Activated T-cell treated with anti-CD3 and anti-CD28 coated beads, Interleukin-2, amount 50 U/mL, for 72 hours (primary cell): ENCODE data around the gene LBH. TPM values are rescaled to one million over a fixed set of nuclear protein-coding genes. Genes with fewer than 3 reads are reported as not detected.

ENCODE experiments used
- ATAC-seq, 2 donors: fragments of 150-1000 bp; cut with Tn5 transposase; replicated peaks in 1 of 2; 2 replicates each; pipeline ENCODE4 v1.10.0; 2021; ENCODE audit warnings: moderate library complexity in 2 of 2, mild to moderate bottlenecking in 1 of 2
- DNase-seq, 2 donors: peaks; one replicate each; pipeline ENCODE4 v3.0.0; 2021 to 2022; ENCODE audit warnings: mixed read lengths in 1 of 2
- H3K27ac Mint-ChIP-seq: one replicate; pipeline ENCODE4 v1.8.0; 2022; ENCODE audit warnings: mild to moderate bottlenecking, moderate library complexity, mixed read lengths
- H3K27me3 Mint-ChIP-seq: one replicate; pipeline ENCODE4 v1.8.0; 2022; ENCODE audit warnings: low read depth, mixed read lengths
- H3K36me3 Mint-ChIP-seq, 2 donors: one replicate each; pipeline ENCODE4 v1.8.0; 2022; ENCODE audit warnings: mixed read lengths in 2 of 2, mild to moderate bottlenecking in 1 of 2; ENCODE audit not compliant: insufficient read depth in 2 of 2
- H3K4me1 Mint-ChIP-seq: one replicate; pipeline ENCODE4 v1.8.0; 2022; ENCODE audit warnings: low read depth, mixed read lengths
- H3K4me3 Mint-ChIP-seq, 2 donors: one replicate each; pipeline ENCODE4 v1.8.0; 2022; ENCODE audit warnings: mild to moderate bottlenecking in 2 of 2, mixed read lengths in 2 of 2, moderate library complexity in 2 of 2
- H3K9me3 Mint-ChIP-seq, 2 donors: one replicate each; pipeline ENCODE4 v1.8.0; 2022; ENCODE audit warnings: mixed read lengths in 2 of 2
- total RNA-seq, 2 donors: library from RNA; stranded (reverse); gene quantifications; one replicate each; pipeline ENCODE4 v1.2.3, GENCODE V29; 2022

LBH gene
- total RNA-seq, 2 donors from 2014 or later, result 129 to 133 TPM

DNA sequence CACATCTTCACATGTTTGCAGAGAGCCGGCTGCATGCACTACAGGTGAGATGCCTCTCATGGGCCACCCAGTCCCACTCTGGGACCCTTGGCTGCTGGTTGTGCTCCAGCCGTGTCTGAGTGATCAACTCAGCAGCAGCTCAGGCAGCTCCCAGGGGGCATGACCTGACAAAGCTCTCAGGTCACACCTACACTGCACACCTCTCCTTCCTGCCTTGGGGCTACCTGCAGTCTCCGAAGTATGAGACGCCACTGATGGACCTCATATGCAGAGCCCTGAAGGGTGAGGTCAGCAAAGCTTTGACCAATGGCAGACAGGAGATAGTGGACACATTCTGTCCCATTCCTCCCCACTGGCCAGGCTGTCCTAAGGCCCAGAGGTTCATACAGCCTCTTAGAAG, 51.4 kb downstream of the LBH start:
- peaks cover 26% of the 10 kb centered on the region for H3K4me1 Mint-ChIP-seq
- no peak overlapping the region for H3K4me3 Mint-ChIP-seq
- H3K27ac Mint-ChIP-seq, result no peak overlapping the region
- no peaks in the 10 kb centered on the region for H3K36me3 Mint-ChIP-seq
- DNase-seq, result no peak
- peaks cover 0 to 3% of the 10 kb centered on the region in 2 donors for H3K9me3 Mint-ChIP-seq
- H3K27me3 Mint-ChIP-seq, result no peaks in the 10 kb centered on the region
- ATAC-seq, result no peak

DNA sequence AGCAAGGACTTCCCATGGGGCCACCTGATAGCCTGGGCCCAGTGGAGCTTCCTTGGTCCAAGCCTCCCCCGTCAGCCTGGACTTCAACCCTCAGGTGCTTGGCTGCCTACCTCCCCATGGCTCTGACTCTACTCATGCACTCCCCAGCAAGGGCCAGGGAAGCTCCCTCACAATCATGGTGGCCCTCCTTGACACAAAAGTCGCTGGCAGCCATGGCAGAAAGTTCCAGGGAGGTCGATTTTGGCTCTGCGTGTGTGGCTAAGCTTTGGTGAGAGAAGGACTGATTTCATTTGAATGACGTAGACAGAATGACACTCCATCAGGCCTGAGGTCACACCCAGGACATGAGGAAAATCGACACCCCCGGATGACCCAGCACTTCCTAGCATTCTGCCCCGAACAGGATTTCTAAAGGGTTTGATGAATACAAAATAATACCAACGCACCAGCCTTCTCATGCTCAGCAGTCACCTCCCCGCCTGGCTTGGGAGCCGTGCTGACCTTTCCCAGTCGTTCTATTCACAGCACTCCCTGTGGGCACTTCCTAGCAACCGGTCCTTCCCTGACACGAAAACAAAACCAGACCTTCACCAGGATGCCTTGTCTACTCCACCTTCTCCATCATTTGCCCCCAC, 52.7 kb downstream of the LBH start:
- Mint-ChIP-seq H3K36me3 (no peaks in the 10 kb centered on the region), H3K9me3 (no peaks in the 10 kb centered on the region), H3K4me3 (no peak overlapping the region), H3K4me1 (peaks cover 23% of the 10 kb centered on the region), H3K27me3 (no peaks in the 10 kb centered on the region), H3K27ac (no peak overlapping the region)
- DNase-seq, result no peak
- ATAC-seq, result no peak

DNA sequence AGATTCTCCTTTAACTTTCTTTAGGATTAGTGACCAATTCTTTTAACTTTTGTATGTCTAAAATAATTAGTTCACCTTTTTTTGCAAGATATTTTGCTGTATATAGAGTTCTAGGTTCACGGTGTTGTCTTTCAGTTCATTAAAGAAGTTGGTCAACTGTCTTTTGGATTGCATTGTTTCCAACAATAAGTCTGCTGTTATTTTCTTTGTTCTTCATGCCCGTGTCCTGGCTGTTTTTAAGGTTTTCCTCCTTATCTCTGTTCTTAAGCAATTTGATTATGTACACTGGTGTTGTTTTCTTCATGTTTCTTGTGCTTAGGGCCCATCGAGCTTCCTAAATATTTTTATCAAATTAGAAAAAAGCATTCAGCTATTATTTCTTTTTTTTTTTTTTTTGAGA, 54.4 kb downstream of the LBH start:
- H3K4me1 Mint-ChIP-seq, result peaks cover 26% of the 10 kb centered on the region
- no peak overlapping the region for H3K27ac Mint-ChIP-seq
- no peak overlapping the region for H3K4me3 Mint-ChIP-seq
- ATAC-seq, result no peak
- H3K36me3 Mint-ChIP-seq, result no peaks in the 10 kb centered on the region
- no peak for DNase-seq
- H3K27me3 Mint-ChIP-seq, result no peaks in the 10 kb centered on the region
- H3K9me3 Mint-ChIP-seq, result no peaks in the 10 kb centered on the region

GRCh38 chr2:30287190-30287840, 56.0 kb downstream of the LBH start:
- Mint-ChIP-seq H3K27me3 (no peaks in the 10 kb centered on the region), H3K4me3 (peak overlapping the region; percentile 36 to 68), H3K27ac (no peak overlapping the region), H3K9me3 (no peaks in the 10 kb centered on the region), H3K36me3 (no peaks in the 10 kb centered on the region), H3K4me1 (peaks cover 27% of the 10 kb centered on the region)
- no peak for DNase-seq
- no peak for ATAC-seq

DNA sequence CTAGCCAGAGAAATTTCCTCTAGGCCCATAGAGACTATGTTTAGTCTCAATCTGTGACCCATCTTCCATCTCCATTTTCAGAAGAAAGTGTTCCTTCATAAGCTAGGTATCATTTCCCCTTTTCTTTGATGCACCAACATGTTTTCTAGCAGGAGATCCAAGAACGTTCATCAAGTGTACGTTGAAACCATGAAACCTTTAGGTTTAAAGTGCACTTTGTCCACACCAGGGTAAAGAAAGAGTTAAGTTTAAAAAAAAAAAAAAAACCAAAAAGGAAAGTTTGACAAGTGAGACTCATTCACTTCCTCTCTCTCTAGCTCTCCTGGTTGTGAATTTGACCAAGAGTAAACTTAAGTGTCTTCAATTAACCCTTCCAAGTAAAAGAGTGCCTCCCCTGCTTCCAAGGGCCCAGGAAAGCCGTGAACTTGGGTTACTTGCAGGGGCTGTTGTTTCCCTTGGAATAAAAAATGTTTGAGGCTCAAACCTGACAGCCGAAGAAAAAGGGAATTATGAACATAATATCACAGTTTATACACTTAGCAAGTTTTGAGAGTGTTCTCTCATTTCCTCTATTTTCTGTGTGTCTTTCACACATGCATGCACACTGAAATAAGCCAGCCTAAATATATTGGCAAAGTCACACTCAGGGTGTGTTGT, 56.7 kb downstream of the LBH start:
- H3K4me1 Mint-ChIP-seq, result peaks cover 31% of the 10 kb centered on the region
- no peaks in the 10 kb centered on the region for H3K27me3 Mint-ChIP-seq
- no peaks in the 10 kb centered on the region for H3K9me3 Mint-ChIP-seq
- DNase-seq (no peak), ATAC-seq (no peak)
- no peaks in the 10 kb centered on the region for H3K36me3 Mint-ChIP-seq
- peak overlapping the region; percentile 36 to 68 for H3K4me3 Mint-ChIP-seq
- H3K27ac Mint-ChIP-seq, result no peak overlapping the region

DNA sequence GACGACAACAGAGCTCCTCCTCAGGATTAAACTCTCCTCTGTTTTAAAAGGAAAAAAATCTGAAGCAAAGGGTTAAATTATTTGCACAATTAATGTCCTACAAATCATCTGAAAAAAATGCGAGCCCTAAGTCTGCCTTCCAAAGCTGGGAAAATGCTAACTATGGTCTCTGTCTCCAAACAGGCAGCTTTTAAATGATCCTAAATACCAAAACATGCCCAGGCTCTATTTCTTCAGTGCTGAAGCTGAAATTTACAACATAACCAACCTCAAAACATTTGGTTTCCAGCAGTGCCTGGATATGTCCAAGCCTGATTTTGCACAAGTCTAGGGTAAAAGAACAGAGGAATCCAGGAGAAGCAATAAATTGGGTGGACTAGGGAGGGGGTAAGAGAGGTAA, 57.2 kb downstream of the LBH start:
- DNase-seq (no peak), ATAC-seq (no peak)
- Mint-ChIP-seq H3K27ac (no peak overlapping the region), H3K36me3 (no peaks in the 10 kb centered on the region), H3K27me3 (no peaks in the 10 kb centered on the region), H3K9me3 (no peaks in the 10 kb centered on the region), H3K4me3 (peak overlapping the region in 1 of 2 donors; percentile 68), H3K4me1 (peaks cover 37% of the 10 kb centered on the region)

DNA sequence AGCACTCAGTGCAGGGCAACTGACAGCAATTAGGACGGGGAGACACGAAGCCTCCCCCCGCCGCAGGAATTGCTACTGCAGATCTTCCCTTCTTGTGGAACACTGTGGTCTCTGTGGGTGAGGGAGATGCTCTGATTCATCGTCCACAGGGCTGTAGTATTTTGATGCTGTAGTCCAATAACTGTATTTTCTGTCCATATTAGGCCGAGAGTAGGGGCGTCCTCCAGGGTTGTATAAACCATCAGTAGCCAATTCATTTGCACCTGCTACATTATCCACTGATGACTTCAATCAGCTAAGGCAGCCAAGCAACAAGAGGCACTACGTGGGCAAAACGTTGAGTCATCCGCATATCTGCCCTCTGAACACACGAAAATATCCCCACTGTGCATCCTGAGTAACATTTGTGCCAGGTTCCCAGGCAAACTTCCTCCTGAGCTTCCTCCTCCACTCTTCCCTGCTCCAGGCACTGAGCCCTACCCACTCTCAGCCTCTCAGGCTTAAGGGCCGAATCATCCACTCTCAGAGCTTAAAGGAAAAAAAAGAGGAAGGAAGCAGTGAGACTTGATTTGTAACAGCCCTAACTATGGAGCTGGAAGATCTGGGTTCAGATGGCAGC, 62.1 kb downstream of the LBH start:
- DNase-seq, result peak in 1 of 2 donors; percentile 17
- Mint-ChIP-seq H3K27me3 (no peaks in the 10 kb centered on the region), H3K36me3 (peaks cover 3 to 8% of the 10 kb centered on the region in 2 donors), H3K4me1 (peaks cover 38% of the 10 kb centered on the region), H3K4me3 (no peak overlapping the region), H3K9me3 (peaks cover 5 to 7% of the 10 kb centered on the region in 2 donors), H3K27ac (no peak overlapping the region)
- peak; percentile 60 to 65 for ATAC-seq

- DNase-seq (no peak), ATAC-seq (no peak)
- H3K36me3 Mint-ChIP-seq, result peaks cover 3 to 8% of the 10 kb centered on the region in 2 donors
- H3K27ac Mint-ChIP-seq, result no peak overlapping the region
- no peak overlapping the region for H3K4me3 Mint-ChIP-seq
- no peaks in the 10 kb centered on the region for H3K27me3 Mint-ChIP-seq
- H3K9me3 Mint-ChIP-seq, result peaks cover 5 to 7% of the 10 kb centered on the region in 2 donors
- peaks cover 35% of the 10 kb centered on the region for H3K4me1 Mint-ChIP-seq
These were observed 62.8 kb downstream of the LBH start for GRCh38 chr2:30294133-30294532.

- no peaks in the 10 kb centered on the region for H3K27me3 Mint-ChIP-seq
- ATAC-seq (no peak), DNase-seq (no peak)
- peaks cover 30% of the 10 kb centered on the region for H3K4me1 Mint-ChIP-seq
- H3K4me3 Mint-ChIP-seq, result no peak overlapping the region
- H3K36me3 Mint-ChIP-seq, result peaks cover 3 to 8% of the 10 kb centered on the region in 2 donors
- H3K9me3 Mint-ChIP-seq, result peaks cover 5 to 7% of the 10 kb centered on the region in 2 donors
- H3K27ac Mint-ChIP-seq, result no peak overlapping the region
These were observed 65.2 kb downstream of the LBH start for GRCh38 chr2:30296496-30296895.

DNA sequence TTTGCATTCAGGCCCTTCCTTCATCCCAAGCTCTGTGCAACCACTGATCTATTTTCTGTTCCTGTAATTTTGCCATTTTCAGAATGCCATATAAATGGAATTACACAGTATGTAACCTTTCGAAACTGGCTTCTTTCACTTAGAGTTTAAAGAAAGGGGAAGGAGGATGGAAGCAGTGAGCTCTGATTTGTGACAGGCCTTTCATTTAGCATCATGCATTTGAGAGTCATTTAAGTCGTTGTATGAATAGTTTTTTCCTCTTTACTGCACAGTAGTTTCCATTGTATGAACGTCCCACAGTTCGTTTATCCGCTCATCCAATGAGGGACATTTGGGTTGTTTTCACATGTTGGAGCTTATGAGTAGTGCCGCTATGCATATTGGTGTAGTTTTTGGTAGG, 67.0 kb downstream of the LBH start:
- Mint-ChIP-seq H3K4me3 (no peak overlapping the region), H3K36me3 (peaks cover 3 to 8% of the 10 kb centered on the region in 2 donors), H3K27ac (no peak overlapping the region), H3K27me3 (no peaks in the 10 kb centered on the region), H3K4me1 (peaks cover 23% of the 10 kb centered on the region), H3K9me3 (peaks cover 5 to 7% of the 10 kb centered on the region in 2 donors)
- no peak for DNase-seq
- ATAC-seq, result peak; percentile 40 to 77

DNA sequence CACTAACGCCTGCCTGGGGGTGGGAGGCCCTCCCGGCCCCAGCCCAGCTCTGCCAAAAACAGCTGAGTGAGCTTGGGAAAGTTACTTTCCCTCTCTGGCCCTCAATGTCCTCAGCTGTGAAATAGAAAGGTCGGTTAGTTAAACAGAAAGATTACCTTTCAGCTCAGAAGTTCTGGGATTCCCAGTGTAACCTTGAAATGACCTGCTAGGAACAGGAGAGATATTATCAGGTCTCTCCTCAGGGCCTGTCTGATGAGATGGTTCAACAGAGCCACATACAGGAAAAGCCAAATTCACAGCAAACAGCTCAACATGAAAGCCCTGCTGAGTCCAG, 68.8 kb downstream of the LBH start:
- Mint-ChIP-seq H3K36me3 (peaks cover 3 to 10% of the 10 kb centered on the region in 2 donors), H3K27ac (no peak overlapping the region), H3K9me3 (peaks cover 5 to 8% of the 10 kb centered on the region in 2 donors), H3K4me3 (no peak overlapping the region), H3K27me3 (no peaks in the 10 kb centered on the region), H3K4me1 (peaks cover 19% of the 10 kb centered on the region)
- no peak for DNase-seq
- no peak for ATAC-seq

GRCh38 chr2:30300456-30301221, 69.3 kb downstream of the LBH start:
- ATAC-seq (no peak), DNase-seq (no peak)
- Mint-ChIP-seq H3K9me3 (peaks cover 5 to 8% of the 10 kb centered on the region in 2 donors), H3K27me3 (no peaks in the 10 kb centered on the region), H3K4me1 (peaks cover 25% of the 10 kb centered on the region), H3K4me3 (no peak overlapping the region), H3K27ac (no peak overlapping the region), H3K36me3 (peaks cover 6 to 10% of the 10 kb centered on the region in 2 donors)

DNA sequence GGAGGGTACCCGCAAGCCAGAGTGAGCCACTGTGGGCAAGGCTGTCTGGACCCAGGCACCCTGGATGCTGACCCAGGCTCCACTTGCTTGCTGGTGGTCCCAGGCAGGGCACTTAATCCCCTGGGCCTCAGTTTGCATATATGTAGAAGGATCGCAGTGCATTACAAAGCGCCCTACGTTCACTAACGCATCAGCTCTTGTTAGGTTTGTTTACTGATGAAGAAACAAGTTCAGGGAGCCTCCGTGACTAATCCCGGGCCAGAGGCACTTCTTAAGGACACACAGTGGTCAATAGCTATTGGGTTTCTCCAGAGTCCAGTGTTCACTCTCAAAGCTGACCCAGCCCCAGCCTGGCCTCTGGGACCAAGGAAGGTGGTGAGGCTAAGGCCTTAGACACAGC, 70.2 kb downstream of the LBH start:
- peaks cover 5 to 9% of the 10 kb centered on the region in 2 donors for H3K9me3 Mint-ChIP-seq
- H3K4me3 Mint-ChIP-seq, result no peak overlapping the region
- peaks cover 29% of the 10 kb centered on the region for H3K4me1 Mint-ChIP-seq
- peaks cover 7 to 10% of the 10 kb centered on the region in 2 donors for H3K36me3 Mint-ChIP-seq
- H3K27ac Mint-ChIP-seq, result no peak overlapping the region
- DNase-seq, result no peak
- H3K27me3 Mint-ChIP-seq, result no peaks in the 10 kb centered on the region
- ATAC-seq, result no peak
